Breast epithelium (tissue), 4 donors: Measurements from ENCODE around the gene CHD1L. TPM values are rescaled to one million over a fixed set of nuclear protein-coding genes. Genes with fewer than 3 reads are reported as not detected.

Source experiments
- DNase-seq, 2 donors: peaks; one replicate each; pipeline ENCODE4 v3.0.0-alpha.2; 2019; ENCODE audit warnings: low spot score in 2 of 2
- H3K27ac ChIP-seq, 2 donors: fragments of 200-600 bp; sonication (generic) in 1 of 2; one replicate each; pipeline ENCODE4 v1.5.1; 2016 to 2019; ENCODE audit warnings: mild to moderate bottlenecking in 1 of 2
- H3K27me3 ChIP-seq, 2 donors: fragments of 200-600 bp; sonication (generic) in 1 of 2; one replicate each; pipeline versions ENCODE4 v1.5.1 to v1.6.0; 2017 to 2019; ENCODE audit warnings: control low read depth in 1 of 2, mild to moderate bottlenecking in 1 of 2
- H3K36me3 ChIP-seq: fragments of 200-600 bp; one replicate; pipeline ENCODE4 v1.5.1; 2019
- H3K4me1 ChIP-seq, 2 donors: fragments of 200-600 bp; sonication (generic); one replicate each; pipeline ENCODE4 v1.5.1; 2016 to 2019; ENCODE audit warnings: control low read depth in 1 of 2
- H3K4me3 ChIP-seq, 3 donors: fragments of 200-600 bp; sonication (generic); 1 replicate in 2 of 3; 2 replicates in 1 of 3; pipeline ENCODE4 v1.5.1; 2016 to 2019; ENCODE audit warnings: mild to moderate bottlenecking in 3 of 3, moderate library complexity in 2 of 3
- H3K9me3 ChIP-seq, 2 donors: fragments of 200-600 bp; sonication (generic) in 1 of 2; one replicate each; pipeline ENCODE4 v1.5.1; 2016 to 2019; ENCODE audit warnings: control low read depth in 1 of 2
- CTCF ChIP-seq, 3 donors: fragments of 450-650 bp; IDR thresholded peaks; one replicate each; pipeline ENCODE4 v1.5.1; 2016 to 2017; ENCODE audit warnings: antibody characterized with exemption in 3 of 3, mild to moderate bottlenecking in 3 of 3, moderate library complexity in 3 of 3
- POLR2A ChIP-seq: fragments of 450-650 bp; IDR thresholded peaks from one replicate; pipeline ENCODE4 v1.6.1; 2016; ENCODE audit warnings: antibody characterized with exemption, mild to moderate bottlenecking, moderate library complexity
- POLR2AphosphoS5 ChIP-seq, 3 donors: sonication (generic); formaldehyde crosslinking; IDR thresholded peaks; one replicate each; pipeline ENCODE4 v1.6.1; 2017; ENCODE audit warnings: antibody characterized with exemption in 3 of 3
- intact Hi-C: fragments of 100-400 bp; cut with DNase I; formaldehyde crosslinking; loops from one replicate; pipeline ENCODE4 v1.15.1; 2023; ENCODE audit warnings: low total_unique reads
- total RNA-seq, 3 donors: library from RNA; depleted of rRNA; stranded (reverse); fragments of >200 nt; gene quantifications; one replicate each; pipeline ENCODE4 v1.1.0, GENCODE V29; 2016

The CHD1L gene
- total RNA-seq, 3 donors from 2014 or later = 16.2 to 27.9 (median 26.3) TPM

- TF ChIP-seq POLR2A = no peak
- peak; percentile 7 to 52 (median 48) for TF ChIP-seq CTCF (IDR thresholded peaks at IDR 0.05)
- H3K9me3 ChIP-seq = no peaks in the 10 kb centered on the region
- peak overlapping the region; percentile 61 to 70 for H3K27ac ChIP-seq
- no peak for DNase-seq
- H3K36me3 ChIP-seq = no peaks in the 10 kb centered on the region
- H3K4me1 ChIP-seq = no peaks in the 10 kb centered on the region
- H3K27me3 ChIP-seq = no peaks in the 10 kb centered on the region
- H3K4me3 ChIP-seq = peak overlapping the region in 1 of 3 donors; percentile 30
- intact Hi-C loops = no loop called here
Observed at GRCh38 chr1:147273409-147274336, 31.2 kb downstream of the CHD1L start.

- DNase-seq = no peak
- Histone ChIP-seq H3K27ac (no peak overlapping the region), H3K36me3 (no peaks in the 10 kb centered on the region), H3K4me1 (no peaks in the 10 kb centered on the region), H3K4me3 (no peak overlapping the region), H3K27me3 (no peaks in the 10 kb centered on the region), H3K9me3 (no peaks in the 10 kb centered on the region)
- no peak for TF ChIP-seq CTCF (IDR thresholded peaks at IDR 0.05)
- TF ChIP-seq POLR2AphosphoS5 (IDR thresholded peaks at IDR 0.05) = no peak
- TF ChIP-seq POLR2A = no peak
- intact Hi-C loops = no loop called here
Observed at GRCh38 chr1:147281950-147282349, 39.5 kb downstream of the CHD1L start.

DNA sequence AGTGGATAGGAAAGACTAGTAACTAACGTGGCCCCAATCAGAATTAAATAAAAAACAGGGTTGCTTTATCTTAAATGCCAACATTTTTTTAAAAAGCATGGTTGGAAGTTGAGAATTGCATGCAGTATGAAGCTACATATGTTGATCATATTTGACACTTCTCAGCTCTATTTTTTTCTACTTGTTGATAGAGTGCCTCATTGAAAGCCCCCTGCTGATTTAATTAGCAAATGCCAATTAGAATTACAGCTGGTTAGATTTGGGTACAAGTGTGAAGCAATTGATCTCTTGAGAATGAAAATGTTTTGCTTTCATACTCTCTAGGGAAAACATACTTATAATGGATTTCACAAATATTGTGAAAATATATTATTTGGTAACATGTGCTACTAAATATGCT lies 40.5 kb downstream of the CHD1L start:
- Histone ChIP-seq H3K9me3 (no peaks in the 10 kb centered on the region), H3K27ac (no peak overlapping the region), H3K27me3 (no peaks in the 10 kb centered on the region), H3K36me3 (no peaks in the 10 kb centered on the region), H3K4me3 (no peak overlapping the region), H3K4me1 (no peaks in the 10 kb centered on the region)
- intact Hi-C loops = no loop called here
- TF ChIP-seq POLR2A (no peak), CTCF (IDR thresholded peaks at IDR 0.05) (no peak), POLR2AphosphoS5 (IDR thresholded peaks at IDR 0.05) (no peak)
- no peak for DNase-seq

GRCh38 chr1:147287133-147287865 lies 44.8 kb downstream of the CHD1L start:
- Histone ChIP-seq H3K36me3 (no peaks in the 10 kb centered on the region), H3K4me3 (no peak overlapping the region), H3K27me3 (no peaks in the 10 kb centered on the region), H3K4me1 (no peaks in the 10 kb centered on the region), H3K27ac (no peak overlapping the region), H3K9me3 (no peaks in the 10 kb centered on the region)
- intact Hi-C loops = no loop called here
- DNase-seq = no peak
- no peak for TF ChIP-seq POLR2AphosphoS5 (IDR thresholded peaks at IDR 0.05)
- no peak for TF ChIP-seq CTCF (IDR thresholded peaks at IDR 0.05)
- TF ChIP-seq POLR2A = no peak

DNA sequence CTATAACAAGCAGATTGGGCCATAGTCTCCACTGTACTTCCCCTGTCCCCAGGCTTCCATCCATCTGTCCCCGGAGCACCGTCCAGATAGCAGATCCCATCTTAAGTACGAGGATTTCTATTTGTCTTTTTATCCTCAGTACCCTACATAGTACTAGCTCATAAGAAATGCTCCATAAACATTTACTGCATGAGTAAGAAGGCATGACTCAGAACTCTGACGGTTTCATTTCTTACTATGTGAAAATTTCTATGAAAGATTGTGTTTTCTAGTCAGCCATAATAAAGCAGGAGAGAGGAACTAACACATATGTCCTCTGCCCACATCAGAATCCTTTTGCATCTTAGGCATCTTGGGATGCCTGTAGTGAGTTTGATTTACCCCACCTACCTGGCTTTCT lies 49.5 kb downstream of the CHD1L start:
- Histone ChIP-seq H3K27ac (no peak overlapping the region), H3K4me3 (no peak overlapping the region), H3K36me3 (no peaks in the 10 kb centered on the region), H3K27me3 (no peaks in the 10 kb centered on the region), H3K4me1 (no peaks in the 10 kb centered on the region), H3K9me3 (no peaks in the 10 kb centered on the region)
- no peak for DNase-seq
- intact Hi-C loops = no loop called here
- TF ChIP-seq POLR2AphosphoS5 (IDR thresholded peaks at IDR 0.05) = no peak
- TF ChIP-seq POLR2A = no peak
- TF ChIP-seq CTCF (IDR thresholded peaks at IDR 0.05) = no peak
